HCT116 (cell line): ENCODE data around the gene WIPI1. TPM values are rescaled to one million over a fixed set of nuclear protein-coding genes. Genes with fewer than 3 reads are reported as not detected.

Source experiments
- ATAC-seq: fragments of 200-7000 bp; cut with Tn5 transposase; 2 replicates; pipeline ENCODE4 v1.9.1; 2020; ENCODE audit warnings: mild to moderate bottlenecking, moderate library complexity
- BruUV-seq: library from RNA; stranded (reverse); fragments of 400-500 nt; replicated peaks from 2 replicates; lab custom pipeline; 2021; lab: Mats Ljungman, UMichigan
- CTCF ChIA-PET: fragments of 300-600 bp; sonication (Branson Sonifier 250); formaldehyde crosslinking; loops from one replicate; lab custom pipeline; 2021; ENCODE audit warnings: antibody characterized with exemption; lab: Charles Lee
- POLR2A ChIA-PET: fragments of 300-600, 350-600 bp; sonication (Branson Sonifier 250); formaldehyde crosslinking; loops from one replicate; lab custom pipeline; 2021; ENCODE audit warnings: antibody characterized with exemption; lab: Charles Lee
- RAD21 ChIA-PET, 2 experiments: fragments of 300-600 bp; sonication (Branson Sonifier 250); formaldehyde crosslinking; loops; one replicate each; lab custom pipeline; 2023; ENCODE audit warnings: low total read pairs in 2 of 2; ENCODE audit not compliant: uncharacterized antibody in 2 of 2, unreplicated experiment in 2 of 2, low non-redundant PET in 1 of 2; lab: Charles Lee
- DNase-seq: peaks from one replicate; pipeline ENCODE4 v3.0.0-alpha.2; 2010; ENCODE audit warnings: low read depth, low spot score
- H2AFZ ChIP-seq: fragments of 200-600 bp; shearing (Covaris generic), sonication (generic); 2 replicates; pipeline ENCODE4 v1.6.1; 2017; ENCODE audit warnings: low read depth, mixed run types, mixed read lengths, antibody characterized with exemption, low read length; ENCODE audit not compliant: poor library complexity, severe bottlenecking
- H3K27ac ChIP-seq: 2 replicates; pipeline ENCODE4 v1.5.1; 2012; ENCODE audit warnings: low read depth, low read length
- H3K27me3 ChIP-seq: fragments of 200-600 bp; sonication (generic); 2 replicates; pipeline ENCODE4 v1.6.1; 2016; ENCODE audit warnings: mixed run types, low read length, mixed read lengths; ENCODE audit not compliant: insufficient read depth
- H3K36me3 ChIP-seq, 2 experiments: fragments of 200-500 bp in 1 of 2; fragments of 200-600 bp in 1 of 2; sonication (Bioruptor generic) in 1 of 2; sonication (generic) in 1 of 2; 2 replicates each; pipeline versions ENCODE4 v1.5.1 to v1.6.1; 2014 to 2016; ENCODE audit warnings: low read length in 2 of 2, inconsistent platforms in 1 of 2, mixed read lengths in 1 of 2, mixed run types in 1 of 2; ENCODE audit not compliant: insufficient read depth in 2 of 2, control insufficient read depth in 1 of 2
- H3K4me1 ChIP-seq, 2 experiments: fragments of 200-600 bp in 1 of 2; sonication (generic) in 1 of 2; 2 replicates each; pipeline versions ENCODE4 v1.5.1 to v1.6.1; 2012 to 2017; ENCODE audit warnings: low read length in 2 of 2, inconsistent platforms in 1 of 2, mild to moderate bottlenecking in 1 of 2, mixed read lengths in 1 of 2, mixed run types in 1 of 2, moderate library complexity in 1 of 2; ENCODE audit not compliant: insufficient read depth in 2 of 2, control insufficient read depth in 1 of 2
- H3K4me2 ChIP-seq: fragments of 200-600 bp; sonication (generic); 2 replicates; pipeline ENCODE4 v1.6.1; 2017; ENCODE audit warnings: mixed run types, low read length, mixed read lengths
- H3K4me3 ChIP-seq, 2 experiments: fragments of 200-600 bp in 1 of 2; sonication (generic) in 1 of 2; replicated peaks in 1 of 2; 2 replicates each; pipeline ENCODE4 v1.5.1; 2011 to 2016; ENCODE audit warnings: low read length in 2 of 2, control low read depth in 1 of 2, low read depth in 1 of 2, mild to moderate bottlenecking in 1 of 2, mixed read lengths in 1 of 2, mixed run types in 1 of 2
- H3K79me2 ChIP-seq: fragments of 200-600 bp; sonication (generic); 2 replicates; pipeline ENCODE4 v1.6.1; 2017; ENCODE audit warnings: mild to moderate bottlenecking, mixed run types, low read length, moderate library complexity, mixed read lengths; ENCODE audit not compliant: insufficient read depth
- H3K9ac ChIP-seq: fragments of 200-600 bp; sonication (generic); 2 replicates; pipeline ENCODE4 v1.6.1; 2016; ENCODE audit warnings: low read length, mixed read lengths
- H3K9me2 ChIP-seq: fragments of 200-600 bp; sonication (generic), shearing (Covaris generic); 2 replicates; pipeline ENCODE4 v1.6.1; 2017; ENCODE audit warnings: mixed run types, mild to moderate bottlenecking, moderate library complexity; ENCODE audit not compliant: insufficient read depth
- H3K9me3 ChIP-seq, 2 experiments: fragments of 200-500 bp in 1 of 2; fragments of 200-600 bp in 1 of 2; sonication (Bioruptor generic) in 1 of 2; sonication (generic) in 1 of 2; 2 replicates each; pipeline ENCODE4 v1.6.1; 2014 to 2017; ENCODE audit warnings: low read length in 2 of 2, mixed read lengths in 2 of 2, inconsistent platforms in 1 of 2, low read depth in 1 of 2, mild to moderate bottlenecking in 1 of 2, mixed run types in 1 of 2, moderate library complexity in 1 of 2; ENCODE audit not compliant: control insufficient read depth in 1 of 2, insufficient read depth in 1 of 2
- H4K20me1 ChIP-seq: fragments of 200-600 bp; sonication (generic), shearing (Covaris generic); 2 replicates; pipeline ENCODE4 v1.6.1; 2017; ENCODE audit warnings: mixed run types, mild to moderate bottlenecking, moderate library complexity; ENCODE audit not compliant: insufficient read depth
- EGR1 ChIP-seq: IDR thresholded peaks from 2 replicates; pipeline ENCODE4 v1.6.1; 2012; ENCODE audit warnings: low read depth
- FOSL1 ChIP-seq: IDR thresholded peaks from 2 replicates; pipeline ENCODE4 v1.6.1; 2012; ENCODE audit warnings: low read depth
- POLR2A ChIP-seq: IDR thresholded peaks from 2 replicates; pipeline ENCODE4 v1.7.0; 2011; ENCODE audit warnings: borderline replicate concordance; ENCODE audit not compliant: insufficient read depth, insufficient read length; ENCODE audit errors: extremely low read depth
- RAD21 ChIP-seq: IDR thresholded peaks from 2 replicates; pipeline ENCODE4 v1.6.1; 2012; ENCODE audit warnings: low read depth, mild to moderate bottlenecking
- SRF ChIP-seq: IDR thresholded peaks from 2 replicates; pipeline ENCODE4 v1.6.1; 2012; ENCODE audit warnings: low read depth
- ZFX ChIP-seq: fragments of 450-650 bp; IDR thresholded peaks from 2 replicates; pipeline ENCODE4 v1.6.1; 2017
- intact Hi-C: fragments of 100-400 bp; cut with micrococcal nuclease; formaldehyde crosslinking; loops from 2 replicates; pipeline ENCODE4 v1.10.0; 2022
- total RNA-seq: library from RNA; stranded (reverse); gene quantifications from one replicate; pipeline ENCODE4 v1.2.1, GENCODE V29; 2021; ENCODE audit not compliant: unreplicated experiment

WIPI1 gene
- total RNA-seq, 1 experiment from 2014 or later = 21.5 TPM

DNA sequence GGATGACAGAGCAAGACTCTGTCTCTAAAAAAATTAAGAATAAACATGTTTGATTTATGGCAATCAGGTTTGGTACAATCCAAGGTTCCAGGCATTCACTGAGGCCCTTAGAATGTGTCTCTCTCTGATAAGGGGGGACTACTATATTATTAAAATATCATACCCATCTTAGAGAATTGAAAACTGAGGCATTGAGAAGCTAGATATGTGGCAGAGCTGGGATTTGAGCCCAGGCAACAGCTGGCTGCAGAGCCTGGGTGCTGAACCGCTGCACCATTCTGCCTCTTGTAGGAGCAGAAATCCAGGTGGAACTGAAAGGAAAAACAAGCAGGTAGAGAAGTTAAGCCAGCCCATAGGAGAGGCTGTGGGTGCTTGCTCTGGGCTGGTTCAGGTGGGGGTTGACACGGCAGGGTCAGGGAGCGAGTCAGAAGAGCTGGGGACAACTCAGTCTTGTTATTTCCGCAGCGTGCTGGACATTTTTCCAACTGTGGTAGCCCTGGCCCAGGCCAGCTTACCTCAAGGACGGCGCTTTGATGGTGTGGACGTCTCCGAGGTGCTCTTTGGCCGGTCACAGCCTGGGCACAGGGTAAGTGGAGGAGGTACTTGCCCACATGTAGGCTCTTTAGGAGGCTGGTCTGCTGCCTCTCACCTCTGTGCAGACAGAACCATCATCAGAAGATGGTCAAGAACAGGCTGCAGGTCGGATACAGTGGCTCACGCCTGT is 62.5 kb downstream of the WIPI1 start (continued):
- TF ChIP-seq POLR2A = no peak
- TF ChIP-seq FOSL1 = no peak
- no peak for TF ChIP-seq SRF
- no peak for TF ChIP-seq EGR1
- TF ChIP-seq RAD21 = no peak

DNA sequence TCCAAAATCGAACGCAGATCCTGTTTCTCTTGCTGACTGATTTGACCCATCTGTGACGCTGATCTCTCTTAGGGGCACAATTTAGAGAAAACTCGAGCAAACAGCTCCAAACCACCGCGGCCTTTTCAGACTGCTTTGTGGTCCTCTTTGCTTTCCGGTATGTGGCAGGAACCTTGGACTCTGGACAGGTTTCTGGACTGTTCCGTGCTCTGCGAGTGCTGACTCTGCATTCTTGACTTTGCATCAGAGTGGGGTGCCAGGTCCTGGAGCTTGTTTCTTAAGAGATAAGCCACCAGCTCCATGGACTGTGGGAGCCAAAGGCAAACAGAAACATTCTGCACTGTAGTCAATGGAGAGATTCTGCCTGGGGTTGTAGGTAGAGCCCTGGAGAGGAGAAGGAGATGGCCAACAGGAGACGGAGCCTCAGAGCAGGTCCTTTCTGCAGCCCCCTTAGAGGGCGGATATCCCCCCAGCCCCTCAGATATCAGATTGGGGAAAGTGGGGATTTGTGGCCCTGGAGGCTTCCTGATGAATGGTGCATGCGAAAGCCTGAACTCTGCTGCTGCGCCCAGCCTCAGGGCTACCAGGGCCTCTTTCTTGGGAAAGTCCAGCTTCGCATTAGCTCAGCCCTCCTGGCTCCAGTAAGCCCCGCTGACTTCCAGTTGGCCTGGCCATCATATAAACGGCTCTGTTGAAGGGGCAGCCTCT is 65.6 kb downstream of the WIPI1 start:
- no peak for TF ChIP-seq ZFX
- TF ChIP-seq, all 23 proteins: peak for 0
- no TSS peak for BruUV-seq
- no peak overlapping the region for H3K9ac ChIP-seq

More for the DNA sequence above, 65.6 kb downstream of the WIPI1 start:
- no peak overlapping the region for H3K27ac ChIP-seq
- no peaks in the 10 kb centered on the region for H3K9me2 ChIP-seq
- H4K20me1 ChIP-seq = no peaks in the 10 kb centered on the region
- intact Hi-C loops = no loop called here
- no peak overlapping the region for H3K4me2 ChIP-seq
- RAD21 ChIA-PET = no interaction called here
- no peak for DNase-seq
- peaks cover 25 to 34% of the 10 kb centered on the region in 2 experiments for H3K4me1 ChIP-seq
- no peak overlapping the region for H2AFZ ChIP-seq
- H3K79me2 ChIP-seq = no peaks in the 10 kb centered on the region
- CTCF ChIA-PET = interaction anchor here (1.4 kb wide), 1 partner anchor 7 kb away, joined by 9 read pairs; no protein-coding TSS in a partner anchor
- no peaks in the 10 kb centered on the region for H3K27me3 ChIP-seq
- H3K4me3 ChIP-seq = no peak overlapping the region
- no peaks in the 10 kb centered on the region for H3K36me3 ChIP-seq
- POLR2A ChIA-PET = interaction anchor here (1.2 kb wide), 1 partner anchor 10 kb away, joined by 4 read pairs; no protein-coding TSS in a partner anchor
- H3K9me3 ChIP-seq = no peaks in the 10 kb centered on the region; a peak in 1 of 4 replicates
- no peak for ATAC-seq
